T-cell (primary cell): ENCODE results near the gene ATAD1. TPM values are rescaled to one million over a fixed set of nuclear protein-coding genes. Genes with fewer than 3 reads are reported as not detected.

Experiments
- ATAC-seq, 4 experiments: fragments of 200-7000 bp in 3 of 4; fragments of 150-1000 bp in 1 of 4; cut with Tn5 transposase; replicated peaks in 1 of 4; 1 replicate in 3 of 4; 2 replicates in 1 of 4; pipeline ENCODE4 v1.10.0; 2021; ENCODE audit warnings: moderate library complexity in 3 of 4, mild to moderate bottlenecking in 2 of 4, moderate number of reproducible peaks in 1 of 4
- CTCF ChIA-PET, 2 donors: fragments of 300-600 bp; sonication (Branson Sonifier 250); formaldehyde crosslinking; loops; one replicate each; lab custom pipeline; 2022; ENCODE audit warnings: antibody characterized with exemption in 2 of 2; lab: Charles Lee
- POLR2A ChIA-PET, 2 donors: fragments of 300-600 bp; sonication (Branson Sonifier 250); formaldehyde crosslinking; loops; one replicate each; lab custom pipeline; 2022; ENCODE audit warnings: antibody characterized with exemption in 2 of 2; lab: Charles Lee
- DNase-seq, 35 experiments: peaks; one replicate each; pipeline versions ENCODE4 v3.0.0 to v3.0.0-alpha.2; 2013 to 2023
- H3K27ac ChIP-seq: one replicate; pipeline ENCODE4 v1.5.1; 2013; ENCODE audit warnings: low read length
- H3K27me3 ChIP-seq, 2 experiments: replicated peaks in 1 of 2; 1 replicate in 1 of 2; 2 replicates in 1 of 2; pipeline versions ENCODE4 v1.6.1 to v1.7.0; 2013; ENCODE audit warnings: low read length in 1 of 2, mixed read lengths in 1 of 2; ENCODE audit not compliant: control insufficient read depth in 2 of 2, insufficient read depth in 2 of 2; ENCODE audit errors: extremely low read depth in 1 of 2
- H3K36me3 ChIP-seq, 2 donors: 1 replicate in 1 of 2; 2 replicates in 1 of 2; pipeline versions ENCODE4 v1.6.1 to v1.7.0; 2013; ENCODE audit warnings: low read length in 1 of 2; ENCODE audit not compliant: control insufficient read depth in 2 of 2, insufficient read depth in 1 of 2; ENCODE audit errors: extremely low read depth in 1 of 2
- H3K4me1 ChIP-seq, 2 experiments: 1 replicate in 1 of 2; 2 replicates in 1 of 2; pipeline versions ENCODE4 v1.6.1 to v1.7.0; 2013; ENCODE audit warnings: low read length in 2 of 2, mixed read lengths in 1 of 2; ENCODE audit not compliant: insufficient read depth in 2 of 2, control insufficient read depth in 1 of 2; ENCODE audit errors: extremely low read depth in 1 of 2
- H3K4me3 ChIP-seq, 2 donors: 1 replicate in 1 of 2; 2 replicates in 1 of 2; pipeline versions ENCODE4 v1.5.1 to v1.7.0; 2013; ENCODE audit warnings: mild to moderate bottlenecking in 2 of 2, low read length in 1 of 2, moderate library complexity in 1 of 2; ENCODE audit not compliant: control insufficient read depth in 1 of 2; ENCODE audit errors: extremely low read depth in 1 of 2
- H3K9me3 ChIP-seq: 2 replicates; pipeline ENCODE4 v1.7.0; 2013
- H3K27ac Mint-ChIP-seq, 2 donors: one replicate each; pipeline ENCODE4 v1.8.0; 2020 to 2021; ENCODE audit warnings: mild to moderate bottlenecking in 2 of 2, mixed read lengths in 2 of 2
- H3K27me3 Mint-ChIP-seq, 2 donors: one replicate each; pipeline ENCODE4 v1.8.0; 2021 to 2022; ENCODE audit warnings: mixed read lengths in 2 of 2
- H3K36me3 Mint-ChIP-seq: one replicate; pipeline ENCODE4 v1.8.0; 2021; ENCODE audit warnings: mixed read lengths
- H3K4me1 Mint-ChIP-seq, 3 donors: one replicate each; pipeline ENCODE4 v1.8.0; 2020 to 2022; ENCODE audit warnings: mixed read lengths in 3 of 3, mild to moderate bottlenecking in 1 of 3
- H3K4me3 Mint-ChIP-seq, 3 donors: one replicate each; pipeline ENCODE4 v1.8.0; 2020 to 2022; ENCODE audit warnings: mild to moderate bottlenecking in 3 of 3, mixed read lengths in 3 of 3, moderate library complexity in 3 of 3
- H3K9me3 Mint-ChIP-seq, 3 donors: one replicate each; pipeline ENCODE4 v1.8.0; 2020 to 2022; ENCODE audit warnings: mixed read lengths in 3 of 3
- WGBS: methylation state at CpG from one replicate; pipeline ENCODE4 v1.1.5; 2013; ENCODE audit warnings: missing lambda C conversion rate; ENCODE audit not compliant: insufficient coverage; 5-methylcytosine and 5-hydroxymethylcytosine counted together
- total RNA-seq, 35 experiments: library from RNA in 6 of 35; stranded (reverse) in 6 of 35; fragments of 120-200 nt in 1 of 35; gene quantifications; one replicate each; pipeline versions ENCODE4 v1.2.1 to v1.2.4 and lab custom pipeline; 2013 to 2026

ATAD1 gene
- total RNA-seq, 5 donors from 2014 or later (not counting 1 experiment from before 2014, with no cell fraction given) = 35.2 to 43.8 (median 42.1) TPM

GRCh38 chr10:87786421-87786820 lies 31.6 kb downstream of the ATAD1 start:
- POLR2A ChIA-PET = no interaction called here
- H3K36me3 Mint-ChIP-seq = peaks cover 50% of the 10 kb centered on the region
- no peaks in the 10 kb centered on the region for H3K9me3 Mint-ChIP-seq
- WGBS = 100% methylated on average over 1 of the region's 7 CpGs
- Histone ChIP-seq H3K4me3 (no peak overlapping the region), H3K27ac (no peak overlapping the region), H3K27me3 (no peaks in the 10 kb centered on the region), H3K9me3 (no peaks in the 10 kb centered on the region), H3K4me1 (no peaks in the 10 kb centered on the region), H3K36me3 (peaks cover 5 to 39% of the 10 kb centered on the region in 2 donors)
- CTCF ChIA-PET = interaction anchor here in 1 of 2 donors (0.7 kb wide), 1 partner anchor 13 kb away, joined by 4 read pairs; no protein-coding TSS in a partner anchor
- H3K4me3 Mint-ChIP-seq = no peak overlapping the region
- H3K4me1 Mint-ChIP-seq = peaks cover 13 to 24% (median 15%) of the 10 kb centered on the region in 3 donors
- H3K27ac Mint-ChIP-seq = no peak overlapping the region
- H3K27me3 Mint-ChIP-seq = no peaks in the 10 kb centered on the region
- ATAC-seq (no peak), DNase-seq (no peak)

DNA sequence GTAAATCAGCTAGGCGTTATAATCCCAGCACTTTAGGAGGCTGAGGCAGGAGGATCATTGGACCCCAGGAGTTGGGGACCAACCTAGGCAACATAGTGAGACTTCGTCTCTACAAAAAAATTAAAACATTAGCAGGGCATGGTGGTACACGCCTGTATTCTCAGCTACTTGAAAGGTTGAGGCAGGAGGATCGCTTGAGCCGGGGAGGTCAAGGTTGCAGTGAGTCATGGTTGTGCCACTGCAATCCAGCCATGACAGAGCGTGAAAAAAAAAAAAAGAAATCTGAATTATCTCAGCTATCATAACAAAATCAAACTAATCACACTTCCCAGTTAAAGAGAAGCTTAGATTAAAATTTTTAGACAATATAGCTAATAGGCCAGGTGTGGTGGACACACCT lies 35.3 kb downstream of the ATAD1 start:
- ChIA-PET CTCF (interaction anchor here (0.8 to 1.1 kb wide), 3 partner anchors 9 to 13 kb away, joined by 3 to 6 read pairs (median 3); no protein-coding TSS in a partner anchor), POLR2A (interaction anchor here in 1 of 2 donors (0.7 kb wide), 2 partner anchors 9 to 37 kb away, joined by 3 read pairs; no protein-coding TSS in a partner anchor)
- DNase-seq = no peak
- no peak overlapping the region for H3K4me3 ChIP-seq
- peaks cover 0 to 42% of the 10 kb centered on the region in 2 donors for H3K36me3 ChIP-seq
- no peak overlapping the region for H3K27ac Mint-ChIP-seq
- WGBS = 100% methylated on average over 3 of the region's 6 CpGs
- no peak overlapping the region for H3K4me3 Mint-ChIP-seq
- H3K9me3 ChIP-seq = no peaks in the 10 kb centered on the region
- peaks cover 50% of the 10 kb centered on the region for H3K36me3 Mint-ChIP-seq
- H3K27me3 ChIP-seq = no peaks in the 10 kb centered on the region
- no peak for ATAC-seq
- no peak overlapping the region for H3K27ac ChIP-seq
- no peaks in the 10 kb centered on the region for H3K9me3 Mint-ChIP-seq
- H3K4me1 ChIP-seq = no peaks in the 10 kb centered on the region
- no peaks in the 10 kb centered on the region for H3K27me3 Mint-ChIP-seq
- peaks cover 16 to 19% (median 17%) of the 10 kb centered on the region in 3 donors for H3K4me1 Mint-ChIP-seq

DNA sequence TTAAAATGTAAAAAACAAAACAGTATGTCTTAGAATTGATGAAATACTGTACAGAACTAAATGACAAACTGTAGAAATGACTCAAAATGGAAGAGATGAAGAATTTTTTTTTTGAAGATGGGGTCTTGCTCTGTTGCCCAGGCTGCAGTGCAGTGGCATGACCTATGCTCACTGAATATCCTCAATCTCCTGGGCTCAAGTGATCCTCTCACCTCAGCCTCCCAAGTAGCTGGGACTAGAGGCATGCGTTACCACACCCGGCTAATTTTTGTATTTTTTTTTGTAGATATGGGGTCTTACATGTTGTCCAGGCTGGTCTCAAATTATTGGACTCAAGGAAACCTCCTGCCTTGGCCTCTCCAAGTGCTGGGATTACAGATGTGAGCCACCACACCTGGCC lies 36.5 kb downstream of the ATAD1 start:
- Histone ChIP-seq H3K27ac (no peak overlapping the region), H3K9me3 (no peaks in the 10 kb centered on the region), H3K36me3 (peaks cover 0 to 40% of the 10 kb centered on the region in 2 donors), H3K4me3 (no peak overlapping the region), H3K27me3 (no peaks in the 10 kb centered on the region), H3K4me1 (no peaks in the 10 kb centered on the region)
- DNase-seq (no peak), ATAC-seq (no peak)
- Mint-ChIP-seq H3K27ac (no peak overlapping the region), H3K9me3 (no peaks in the 10 kb centered on the region), H3K4me3 (no peak overlapping the region), H3K27me3 (no peaks in the 10 kb centered on the region), H3K4me1 (peaks cover 16 to 19% (median 17%) of the 10 kb centered on the region in 3 donors), H3K36me3 (peaks cover 49% of the 10 kb centered on the region)
- POLR2A ChIA-PET = no interaction called here
- CTCF ChIA-PET = no interaction called here
- no CpG with 5 or more reads among the region's 2 CpGs for WGBS

GRCh38 chr10:87776328-87776727 lies 41.7 kb downstream of the ATAD1 start:
- peaks cover 36% of the 10 kb centered on the region for H3K36me3 Mint-ChIP-seq
- POLR2A ChIA-PET = interaction anchor here in 1 of 2 donors (0.6 kb wide), 1 partner anchor 75 kb away, joined by 3 read pairs; no protein-coding TSS in a partner anchor

DNA sequence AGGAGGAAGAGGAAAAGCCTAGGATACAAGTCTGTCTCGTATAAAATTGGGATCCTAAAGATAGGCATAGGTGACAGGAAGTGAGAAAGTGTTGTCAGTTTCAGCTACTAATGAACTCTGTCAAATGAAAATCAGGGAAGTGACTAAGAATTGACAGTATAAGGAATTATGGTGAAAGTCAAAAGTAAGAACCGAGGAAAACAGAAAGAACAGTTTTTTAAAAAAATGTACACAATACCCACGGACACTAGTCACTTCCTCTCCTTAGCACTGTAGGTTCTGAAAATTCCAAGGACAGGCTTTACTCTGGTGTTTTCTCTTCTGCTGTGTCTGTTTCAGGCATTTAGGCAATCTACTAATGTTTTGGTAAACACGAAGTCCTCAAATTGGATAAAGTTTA lies 42.3 kb downstream of the ATAD1 start:
- Mint-ChIP-seq H3K4me3 (no peak overlapping the region), H3K27ac (peak overlapping the region; percentile 21 to 81), H3K9me3 (no peaks in the 10 kb centered on the region), H3K36me3 (peaks cover 32% of the 10 kb centered on the region), H3K27me3 (no peaks in the 10 kb centered on the region), H3K4me1 (peaks cover 0 to 3% (median 2%) of the 10 kb centered on the region in 3 donors)
- ATAC-seq (no peak), DNase-seq (no peak)
- CTCF ChIA-PET = interaction anchor here in 1 of 2 donors (0.7 kb wide), 2 partner anchors 8 to 167 kb away, joined by 3 to 7 read pairs; no protein-coding TSS in a partner anchor
- H3K27me3 ChIP-seq = no peaks in the 10 kb centered on the region
- no peaks in the 10 kb centered on the region for H3K9me3 ChIP-seq
- no peak overlapping the region for H3K27ac ChIP-seq
- H3K36me3 ChIP-seq = peaks cover 4 to 35% of the 10 kb centered on the region in 2 donors
- H3K4me3 ChIP-seq = no peak overlapping the region
- 67% methylated on average over 1 of the region's 4 CpGs for WGBS
- POLR2A ChIA-PET = interaction anchor here (0.6 to 0.7 kb wide), 6 partner anchors 22 to 1380 kb away, joined by 3 to 15 read pairs (median 4); no protein-coding TSS in a partner anchor
- H3K4me1 ChIP-seq = no peaks in the 10 kb centered on the region

More at GRCh38 chr10:87776328-87776727, 41.7 kb downstream of the ATAD1 start:
- no peak overlapping the region for H3K4me3 ChIP-seq
- no peaks in the 10 kb centered on the region for H3K27me3 ChIP-seq
- peaks cover 0 to 6% (median 2%) of the 10 kb centered on the region in 3 donors for H3K4me1 Mint-ChIP-seq
- CTCF ChIA-PET = interaction anchor here in 1 of 2 donors (1.0 kb wide), 1 partner anchor 27 kb away, joined by 3 read pairs; no protein-coding TSS in a partner anchor
- H3K27ac ChIP-seq = no peak overlapping the region
- H3K9me3 Mint-ChIP-seq = no peaks in the 10 kb centered on the region
- H3K27me3 Mint-ChIP-seq = no peaks in the 10 kb centered on the region
- H3K27ac Mint-ChIP-seq = no peak overlapping the region
- peaks cover 4 to 35% of the 10 kb centered on the region in 2 donors for H3K36me3 ChIP-seq
- ATAC-seq (no peak), DNase-seq (no peak)
- H3K4me1 ChIP-seq = no peaks in the 10 kb centered on the region
- WGBS = 94% methylated on average over 2 of the region's 6 CpGs
- no peaks in the 10 kb centered on the region for H3K9me3 ChIP-seq
- H3K4me3 Mint-ChIP-seq = no peak overlapping the region

DNA sequence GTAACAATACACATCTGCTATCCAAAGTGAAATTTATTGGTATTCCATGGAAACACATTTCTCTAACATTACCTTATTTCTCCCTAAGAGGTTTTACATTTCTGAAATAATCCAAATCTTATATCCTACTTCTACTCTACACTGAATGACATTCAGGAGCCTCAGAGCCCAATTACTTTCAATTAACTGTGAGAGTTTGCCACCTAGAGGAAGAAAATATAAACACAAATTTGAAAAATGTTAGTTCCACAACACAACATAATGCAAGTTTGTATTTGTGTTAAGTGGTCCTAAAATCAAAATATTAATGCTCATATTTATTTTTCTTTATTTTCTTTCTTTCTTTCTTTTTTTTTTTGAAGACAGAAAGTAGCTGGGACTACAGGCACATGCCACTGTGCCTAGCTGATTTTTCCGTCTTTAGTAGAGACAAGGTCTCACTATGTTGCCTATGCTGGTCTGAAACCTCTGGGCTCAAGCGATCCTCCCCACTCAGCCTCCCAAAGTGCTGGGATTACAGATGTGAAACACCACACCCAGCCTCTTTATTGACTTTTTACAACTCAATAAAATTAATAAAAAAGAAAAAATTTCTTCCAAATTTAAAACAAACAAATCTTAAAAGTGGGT lies 46.0 kb downstream of the ATAD1 start:
- no CpG with 5 or more reads among the region's 2 CpGs for WGBS
- H3K27ac Mint-ChIP-seq = no peak overlapping the region
- H3K27ac ChIP-seq = no peak overlapping the region
- H3K9me3 ChIP-seq = no peaks in the 10 kb centered on the region
- H3K9me3 Mint-ChIP-seq = no peaks in the 10 kb centered on the region
- H3K36me3 ChIP-seq = peaks cover 13 to 44% of the 10 kb centered on the region in 2 donors
- H3K27me3 Mint-ChIP-seq = no peaks in the 10 kb centered on the region
- H3K4me1 Mint-ChIP-seq = peaks cover 0 to 2% (median 2%) of the 10 kb centered on the region in 3 donors
- H3K36me3 Mint-ChIP-seq = peaks cover 42% of the 10 kb centered on the region
- ATAC-seq = no peak
- CTCF ChIA-PET = interaction anchor here in 1 of 2 donors (1.1 kb wide), 1 partner anchor 115 kb away, joined by 5 read pairs; no protein-coding TSS in a partner anchor
- H3K4me3 ChIP-seq = no peak overlapping the region
- POLR2A ChIA-PET = interaction anchor here in 1 of 2 donors (0.6 kb wide), 1 partner anchor 700 kb away, joined by 4 read pairs; no protein-coding TSS in a partner anchor
- DNase-seq = peak in 1 of 35 experiments; percentile 32
- H3K4me1 ChIP-seq = no peaks in the 10 kb centered on the region
- no peak overlapping the region for H3K4me3 Mint-ChIP-seq
- no peaks in the 10 kb centered on the region for H3K27me3 ChIP-seq
